Measurements from ENCODE around the gene AKNAD1.

The AKNAD1 gene

GRCh38 chr1:108863984-108864383 is 7.1 kb upstream of the AKNAD1 start:
- DNase-seq (ENCODE audit: low read depth), result no peak
- TF ChIP-seq CTCF (IDR thresholded peaks at IDR 0.05; ENCODE audit: insufficient read depth, low read depth, low read length, missing control alignments), result no peak
- H3K4me3 ChIP-seq (ENCODE audit: low read depth, low read length), result no peak overlapping the region

DNA sequence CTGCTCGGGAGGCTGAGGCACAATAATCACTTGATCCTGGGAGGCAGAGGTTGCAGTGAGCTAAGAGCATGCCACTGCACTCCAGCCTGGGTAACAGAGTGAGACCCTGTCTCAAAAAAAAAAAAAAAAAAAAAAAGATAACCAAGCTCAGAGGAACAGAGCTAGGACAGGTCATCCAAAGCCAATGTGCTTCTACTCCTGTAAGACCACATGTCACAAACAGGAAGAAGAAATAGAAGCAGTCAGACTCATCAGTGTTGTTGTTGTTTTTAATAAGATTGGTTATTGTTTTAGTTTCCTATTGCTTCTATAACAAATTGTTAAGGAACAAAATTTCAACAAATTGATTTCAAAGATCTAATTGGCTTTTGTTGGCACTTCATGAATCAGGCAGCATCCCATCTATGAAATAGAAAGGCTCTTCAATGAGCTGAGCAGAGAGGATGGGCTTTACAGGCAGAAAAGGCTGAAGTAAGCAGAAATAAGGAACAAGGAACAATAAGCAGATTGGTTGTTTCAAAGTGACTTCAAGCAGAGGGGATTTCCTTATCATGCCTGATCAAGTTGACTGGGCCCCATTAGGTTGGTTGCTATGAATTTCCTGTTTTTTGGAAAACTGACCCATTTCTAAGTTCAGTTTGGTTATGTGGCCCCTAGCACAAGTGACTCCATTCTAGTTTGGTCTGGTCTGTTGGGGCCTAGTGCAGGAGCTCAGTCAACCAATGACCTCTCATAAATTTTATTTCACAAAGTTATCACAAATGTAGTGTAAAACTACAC is 6.0 kb upstream of the AKNAD1 start:
- TF ChIP-seq CTCF (IDR thresholded peaks at IDR 0.05; ENCODE audit: insufficient read depth, low read depth, low read length, missing control alignments), result no peak
- H3K4me3 ChIP-seq (ENCODE audit: low read depth, low read length), result no peak overlapping the region
- DNase-seq (ENCODE audit: low read depth), result peak; percentile 18

GRCh38 chr1:108862017-108862610 is 5.2 kb upstream of the AKNAD1 start:
- no peak overlapping the region for H3K4me3 ChIP-seq (ENCODE audit: low read depth, low read length)
- TF ChIP-seq CTCF (IDR thresholded peaks at IDR 0.05; ENCODE audit: insufficient read depth, low read depth, low read length, missing control alignments), result no peak
- DNase-seq (ENCODE audit: low read depth), result no peak

- DNase-seq (ENCODE audit: low read depth), result no peak
- no peak for TF ChIP-seq CTCF (IDR thresholded peaks at IDR 0.05; ENCODE audit: insufficient read depth, low read depth, low read length, missing control alignments)
- H3K4me3 ChIP-seq (ENCODE audit: low read depth, low read length), result no peak overlapping the region
Measured at GRCh38 chr1:108861566-108861965, 4.7 kb upstream of the AKNAD1 start.

- TF ChIP-seq CTCF (IDR thresholded peaks at IDR 0.05; ENCODE audit: insufficient read depth, low read depth, low read length, missing control alignments), result no peak
- DNase-seq (ENCODE audit: low read depth), result no peak
- H3K4me3 ChIP-seq (ENCODE audit: low read depth, low read length), result no peak overlapping the region
Measured at GRCh38 chr1:108860190-108860907, 3.5 kb upstream of the AKNAD1 start.

DNA sequence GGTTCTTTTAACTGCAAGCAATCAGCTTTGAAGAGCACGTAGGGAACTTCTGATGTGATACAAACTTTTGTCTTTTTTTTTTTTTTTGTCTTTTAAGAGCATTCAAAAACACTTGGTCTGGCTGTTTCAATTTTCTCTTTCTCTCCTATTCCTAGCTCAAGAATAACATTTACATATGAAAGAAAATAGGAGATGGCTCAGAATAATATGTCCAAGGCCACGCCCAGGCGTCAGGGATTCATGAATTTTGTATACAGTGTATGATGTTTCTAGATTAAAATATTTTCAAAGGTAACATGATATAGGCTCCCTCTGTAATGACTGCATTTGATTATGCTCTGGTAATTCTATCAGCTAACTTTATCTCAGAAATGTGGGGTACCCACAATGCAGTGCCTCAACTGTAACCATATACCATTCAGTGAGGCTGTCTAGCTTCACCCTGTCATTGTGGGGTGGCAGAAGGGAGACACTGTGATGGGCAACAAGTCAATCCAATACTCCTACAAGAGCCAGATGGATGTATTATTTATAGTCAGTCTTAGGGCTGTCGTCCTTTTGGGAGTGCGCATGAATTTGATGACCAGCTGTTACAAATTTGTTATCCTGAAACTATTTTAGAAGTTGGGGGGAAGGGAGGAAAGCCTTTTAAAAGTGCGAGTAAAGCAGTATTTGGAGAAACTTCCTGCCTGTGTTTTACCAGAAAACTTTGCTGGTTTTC is 1.5 kb upstream of the AKNAD1 start:
- TF ChIP-seq CTCF (IDR thresholded peaks at IDR 0.05; ENCODE audit: insufficient read depth, low read depth, low read length, missing control alignments), result no peak
- DNase-seq (ENCODE audit: low read depth), result no peak
- no peak overlapping the region for H3K4me3 ChIP-seq (ENCODE audit: low read depth, low read length)

All from GM12865 (cell line).